HUES64 (cell line): ENCODE data around the gene ABCC3.

Source experiments
- H3K27ac ChIP-seq: 2 replicates; pipeline ENCODE4 v1.7.0; 2013; ENCODE audit warnings: low read depth, low read length, inconsistent platforms
- H3K27me3 ChIP-seq: 2 replicates; pipeline ENCODE4 v1.6.1; 2013; ENCODE audit warnings: mild to moderate bottlenecking, low read length; ENCODE audit not compliant: insufficient read depth
- H3K36me3 ChIP-seq: 2 replicates; pipeline ENCODE4 v1.6.1; 2013; ENCODE audit warnings: mild to moderate bottlenecking, low read length; ENCODE audit not compliant: insufficient read depth
- H3K4me1 ChIP-seq: 2 replicates; pipeline ENCODE4 v1.6.1; 2013; ENCODE audit warnings: mild to moderate bottlenecking, low read length, moderate library complexity; ENCODE audit not compliant: insufficient read depth
- H3K4me3 ChIP-seq: 2 replicates; pipeline ENCODE4 v1.5.1; 2013; ENCODE audit warnings: mild to moderate bottlenecking, low read length, moderate library complexity
- H3K9ac ChIP-seq: 2 replicates; pipeline ENCODE4 v1.6.1; 2013; ENCODE audit warnings: mild to moderate bottlenecking, low read depth, low read length
- H3K9me3 ChIP-seq: 2 replicates; pipeline ENCODE4 v1.6.1; 2013; ENCODE audit warnings: low read depth, low read length; ENCODE audit not compliant: insufficient read depth
- WGBS: fragments of 150-250, 120-280 bp; methylation state at CpG from one replicate; pipeline ENCODE4 v1.1.7; 2013; ENCODE audit warnings: missing lambda C conversion rate; 5-methylcytosine and 5-hydroxymethylcytosine counted together

Gene ABCC3

DNA sequence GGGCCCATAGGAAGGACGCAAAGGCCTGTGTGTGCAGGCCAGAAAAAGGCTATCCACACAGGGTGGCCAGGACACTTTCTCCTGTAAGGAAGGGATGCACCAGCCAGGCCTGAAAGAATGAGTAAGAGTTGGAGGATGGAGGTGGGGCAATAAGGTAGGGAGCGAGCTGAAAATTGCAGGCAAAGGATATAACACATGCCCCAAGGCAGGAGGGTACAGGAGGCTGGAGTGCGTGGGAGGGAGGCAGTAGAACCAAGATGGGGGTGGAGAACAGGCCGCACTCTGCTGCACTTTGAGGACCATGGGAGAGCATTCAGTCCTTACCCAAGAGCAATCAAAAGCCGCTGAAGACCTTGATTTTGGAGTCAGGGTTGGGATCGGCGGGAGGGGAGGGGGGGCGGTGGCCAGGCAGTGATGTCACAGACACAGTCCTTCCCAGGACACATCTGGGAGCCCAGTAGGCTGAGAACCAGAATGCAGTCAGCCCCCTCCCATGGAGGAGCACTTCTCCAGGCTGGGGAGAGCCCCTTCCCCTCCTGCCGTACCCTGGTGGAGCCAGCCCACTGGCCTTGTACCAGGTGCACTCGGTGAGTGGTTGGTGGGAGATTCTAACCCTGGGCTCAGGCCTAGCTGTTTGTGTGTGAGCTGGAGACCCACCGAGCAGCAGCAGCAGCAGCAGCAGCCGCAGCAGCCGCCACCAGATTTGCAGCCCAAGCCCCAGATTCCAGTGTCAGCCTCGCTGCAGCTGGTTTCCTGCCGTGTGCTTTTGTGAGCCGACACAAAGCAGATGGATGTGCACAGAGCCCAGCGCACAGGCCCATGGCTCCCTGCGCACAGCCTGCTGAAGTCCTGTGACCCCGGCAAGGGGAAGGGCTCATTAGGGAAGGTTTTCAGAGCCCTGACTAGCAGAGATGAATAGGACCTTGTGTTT is 55.5 kb downstream of the ABCC3 start:
- WGBS, result 58% methylated on average over 19 of the region's 19 CpGs
- peaks cover 27% of the 10 kb centered on the region for H3K4me1 ChIP-seq

DNA sequence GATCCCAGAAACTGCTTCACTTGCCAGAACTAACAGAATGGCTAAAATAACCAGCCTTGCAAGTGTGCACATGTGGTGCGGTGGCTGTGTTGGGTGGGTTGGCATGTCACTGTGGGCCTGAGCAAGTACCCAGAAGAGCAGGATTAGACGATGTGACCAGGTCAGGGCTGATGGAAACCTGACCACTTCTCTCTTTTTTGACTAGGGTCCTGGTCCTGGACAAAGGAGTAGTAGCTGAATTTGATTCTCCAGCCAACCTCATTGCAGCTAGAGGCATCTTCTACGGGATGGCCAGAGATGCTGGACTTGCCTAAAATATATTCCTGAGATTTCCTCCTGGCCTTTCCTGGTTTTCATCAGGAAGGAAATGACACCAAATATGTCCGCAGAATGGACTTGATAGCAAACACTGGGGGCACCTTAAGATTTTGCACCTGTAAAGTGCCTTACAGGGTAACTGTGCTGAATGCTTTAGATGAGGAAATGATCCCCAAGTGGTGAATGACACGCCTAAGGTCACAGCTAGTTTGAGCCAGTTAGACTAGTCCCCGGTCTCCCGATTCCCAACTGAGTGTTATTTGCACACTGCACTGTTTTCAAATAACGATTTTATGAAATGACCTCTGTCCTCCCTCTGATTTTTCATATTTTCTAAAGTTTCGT is 56.3 kb downstream of the ABCC3 start:
- peaks cover 26% of the 10 kb centered on the region for H3K4me1 ChIP-seq
- H3K36me3 ChIP-seq, result peaks cover 37% of the 10 kb centered on the region
- no peaks in the 10 kb centered on the region for H3K27me3 ChIP-seq
- WGBS, result 92% methylated on average over 9 of the region's 9 CpGs
- no peaks in the 10 kb centered on the region for H3K9me3 ChIP-seq
- H3K4me3 ChIP-seq, result no peak overlapping the region
- H3K9ac ChIP-seq, result peak overlapping the region; percentile 23
- peak overlapping the region; percentile 57; the same call in 1 of the 2 replicates for H3K27ac ChIP-seq

More for the DNA sequence above, 55.5 kb downstream of the ABCC3 start:
- H3K36me3 ChIP-seq, result peaks cover 29% of the 10 kb centered on the region
- peak overlapping the region; percentile 57; the same call in 1 of the 2 replicates for H3K27ac ChIP-seq
- H3K9ac ChIP-seq, result peak overlapping the region; percentile 23
- no peaks in the 10 kb centered on the region for H3K9me3 ChIP-seq
- H3K27me3 ChIP-seq, result no peaks in the 10 kb centered on the region
- no peak overlapping the region for H3K4me3 ChIP-seq

GRCh38 chr17:50691550-50692447 is 57.1 kb downstream of the ABCC3 start:
- no peak overlapping the region for H3K9ac ChIP-seq
- peaks cover 20% of the 10 kb centered on the region for H3K4me1 ChIP-seq
- no peak overlapping the region for H3K4me3 ChIP-seq
- H3K27me3 ChIP-seq, result no peaks in the 10 kb centered on the region
- H3K27ac ChIP-seq, result no peak overlapping the region
- H3K36me3 ChIP-seq, result peaks cover 44% of the 10 kb centered on the region
- no peaks in the 10 kb centered on the region for H3K9me3 ChIP-seq
- 88% methylated on average over 6 of the region's 6 CpGs for WGBS

GRCh38 chr17:50692448-50693035 is 57.9 kb downstream of the ABCC3 start:
- H3K9me3 ChIP-seq, result no peaks in the 10 kb centered on the region
- 93% methylated on average over 6 of the region's 6 CpGs for WGBS
- H3K9ac ChIP-seq, result no peak overlapping the region
- peaks cover 52% of the 10 kb centered on the region for H3K36me3 ChIP-seq
- H3K27ac ChIP-seq, result no peak overlapping the region
- H3K4me1 ChIP-seq, result peaks cover 20% of the 10 kb centered on the region
- H3K4me3 ChIP-seq, result no peak overlapping the region
- no peaks in the 10 kb centered on the region for H3K27me3 ChIP-seq

DNA sequence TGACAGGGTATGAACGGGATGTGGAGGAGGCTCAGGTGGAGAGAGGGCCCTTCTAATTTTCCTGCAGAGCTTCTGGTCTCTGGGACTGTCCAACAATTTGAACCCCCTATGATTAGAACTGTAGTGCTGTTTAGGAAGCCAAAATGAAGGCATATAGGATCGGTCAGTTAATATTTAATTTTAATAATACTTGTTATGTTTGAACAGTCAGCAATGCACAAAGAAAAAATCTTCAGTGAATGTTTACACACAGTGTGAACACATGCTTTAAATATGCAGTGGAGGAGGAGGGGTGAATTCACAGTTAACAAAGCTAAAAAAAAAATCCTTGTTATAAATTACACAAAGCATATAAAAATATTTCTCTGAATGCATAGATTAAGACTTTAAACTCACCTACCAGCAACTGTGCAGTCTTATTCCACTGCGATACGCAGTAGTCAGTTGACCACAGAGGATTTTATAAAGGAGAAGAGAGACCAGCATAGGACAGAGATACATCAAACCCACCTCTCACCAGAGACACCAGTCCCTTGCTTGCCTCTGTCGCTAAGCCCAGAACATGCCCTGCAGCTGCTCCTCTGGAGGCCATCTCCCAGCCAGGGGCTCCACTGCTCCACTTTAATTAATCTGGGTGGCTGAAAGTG is 58.5 kb downstream of the ABCC3 start:
- WGBS, result 97% methylated on average over 4 of the region's 5 CpGs
- H3K9me3 ChIP-seq, result no peaks in the 10 kb centered on the region
- H3K9ac ChIP-seq, result no peak overlapping the region
- no peak overlapping the region for H3K4me3 ChIP-seq
- H3K27ac ChIP-seq, result no peak overlapping the region
- no peaks in the 10 kb centered on the region for H3K27me3 ChIP-seq
- peaks cover 58% of the 10 kb centered on the region for H3K36me3 ChIP-seq
- H3K4me1 ChIP-seq, result peaks cover 20% of the 10 kb centered on the region

DNA sequence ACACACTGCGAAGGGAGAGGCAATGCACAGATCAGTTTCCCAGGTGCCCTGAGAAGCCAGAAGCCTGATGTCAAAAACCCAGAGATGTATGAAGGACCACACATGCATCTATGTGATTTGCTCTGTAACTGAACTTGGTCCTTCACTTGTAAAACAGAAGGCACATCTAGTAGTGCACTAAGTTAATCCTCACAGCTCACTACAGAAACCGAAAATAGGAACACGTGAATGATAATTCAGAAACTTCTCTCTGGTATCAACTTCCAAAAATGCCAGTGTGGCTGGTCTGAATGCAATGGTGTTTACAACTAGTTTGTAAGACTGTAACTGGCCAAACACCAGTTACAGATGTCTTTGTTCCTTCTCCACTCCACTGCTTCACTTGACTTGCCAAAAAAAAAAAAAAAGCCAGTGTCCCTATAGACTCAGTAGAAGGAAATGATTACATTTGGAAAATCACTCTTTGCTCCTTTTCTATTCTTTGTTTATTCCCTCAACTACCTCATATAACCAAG is 61.7 kb downstream of the ABCC3 start:
- H3K4me3 ChIP-seq, result no peak overlapping the region
- no peaks in the 10 kb centered on the region for H3K27me3 ChIP-seq
- peaks cover 83% of the 10 kb centered on the region for H3K36me3 ChIP-seq
- H3K9ac ChIP-seq, result no peak overlapping the region
- WGBS, result 95% methylated on average over 3 of the region's 3 CpGs
- H3K9me3 ChIP-seq, result no peaks in the 10 kb centered on the region
- no peak overlapping the region for H3K27ac ChIP-seq
- H3K4me1 ChIP-seq, result no peaks in the 10 kb centered on the region

DNA sequence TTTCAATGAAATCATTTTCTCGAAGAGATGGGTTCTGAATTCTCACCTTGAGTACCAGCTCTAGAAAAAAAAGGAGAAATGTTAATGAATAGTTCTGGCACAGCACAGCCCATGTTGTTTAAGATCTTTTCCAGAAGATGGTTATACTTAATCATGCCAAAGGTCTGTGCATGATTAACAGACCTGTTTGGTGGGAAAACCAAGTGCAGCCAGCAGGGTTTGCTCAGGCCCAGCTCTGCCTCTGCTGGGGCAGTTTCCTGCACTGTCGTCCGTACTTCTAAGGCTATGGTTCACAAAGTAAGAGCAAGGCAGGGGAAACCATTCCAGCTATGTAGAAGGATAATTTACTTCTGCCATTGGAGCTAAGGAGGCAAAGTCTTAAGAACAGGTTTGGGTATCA is 62.4 kb downstream of the ABCC3 start:
- no peaks in the 10 kb centered on the region for H3K4me1 ChIP-seq
- H3K36me3 ChIP-seq, result peaks cover 86% of the 10 kb centered on the region
- H3K9ac ChIP-seq, result no peak overlapping the region

DNA sequence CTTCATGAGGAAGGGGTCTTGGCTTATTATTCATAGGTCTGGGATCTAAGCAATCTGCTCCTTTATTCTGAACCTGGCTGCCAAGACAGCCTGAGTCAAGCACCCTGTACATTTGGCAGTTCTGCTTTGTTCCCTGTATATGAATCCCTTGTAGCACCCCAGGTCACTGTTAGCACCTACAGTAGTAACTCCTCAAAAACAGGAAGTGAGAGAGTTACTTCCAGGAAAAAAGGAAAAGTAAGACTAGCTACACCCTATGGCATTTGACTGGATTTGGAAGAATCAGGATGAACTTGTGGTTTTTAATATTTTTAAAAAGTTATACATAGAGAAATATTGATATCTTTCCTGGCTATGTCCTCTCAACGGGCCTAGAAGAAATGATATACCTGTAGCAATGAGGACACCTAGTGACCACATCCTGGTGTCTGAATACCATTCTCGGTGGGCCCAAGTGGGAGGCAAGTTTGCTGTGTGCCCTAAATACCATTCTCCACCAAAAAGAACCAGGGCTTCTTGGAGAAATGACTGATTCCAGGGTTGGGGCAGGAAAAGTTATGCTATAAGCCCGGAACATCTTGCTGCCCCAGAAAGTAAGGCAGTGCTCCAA is 63.1 kb downstream of the ABCC3 start:
- WGBS, result 90% methylated on average over 3 of the region's 3 CpGs
- H3K27me3 ChIP-seq, result no peaks in the 10 kb centered on the region
- no peak overlapping the region for H3K9ac ChIP-seq
- no peaks in the 10 kb centered on the region for H3K9me3 ChIP-seq
- H3K4me3 ChIP-seq, result no peak overlapping the region
- peaks cover 82% of the 10 kb centered on the region for H3K36me3 ChIP-seq
- H3K27ac ChIP-seq, result no peak overlapping the region
- no peaks in the 10 kb centered on the region for H3K4me1 ChIP-seq

More for the DNA sequence above, 62.4 kb downstream of the ABCC3 start:
- 97% methylated on average over 3 of the region's 3 CpGs for WGBS
- no peaks in the 10 kb centered on the region for H3K9me3 ChIP-seq
- no peak overlapping the region for H3K4me3 ChIP-seq
- no peaks in the 10 kb centered on the region for H3K27me3 ChIP-seq
- no peak overlapping the region for H3K27ac ChIP-seq

- Histone ChIP-seq H3K4me1 (no peaks in the 10 kb centered on the region), H3K9me3 (no peaks in the 10 kb centered on the region), H3K27me3 (no peaks in the 10 kb centered on the region), H3K27ac (no peak overlapping the region), H3K36me3 (peaks cover 79% of the 10 kb centered on the region), H3K4me3 (no peak overlapping the region), H3K9ac (no peak overlapping the region)
- 94% methylated on average over 7 of the region's 7 CpGs for WGBS
Observed at GRCh38 chr17:50699410-50699809, 64.7 kb downstream of the ABCC3 start.

- H3K27ac ChIP-seq, result no peak overlapping the region
- H3K4me3 ChIP-seq, result no peak overlapping the region
- no peaks in the 10 kb centered on the region for H3K27me3 ChIP-seq
- peaks cover 46% of the 10 kb centered on the region for H3K36me3 ChIP-seq
- H3K9me3 ChIP-seq, result no peaks in the 10 kb centered on the region
- 99% methylated on average over 3 of the region's 3 CpGs for WGBS
- H3K9ac ChIP-seq, result no peak overlapping the region
- peaks cover 1% of the 10 kb centered on the region for H3K4me1 ChIP-seq
Observed at GRCh38 chr17:50703162-50703561, 68.5 kb downstream of the ABCC3 start.
